GM21529 (cell line): ENCODE measurements around the gene CFAP45.

Experiments
- ATAC-seq: cut with Tn5 transposase; IDR thresholded peaks from one replicate; pipeline ENCODE4 v1.9.1; 2021; ENCODE audit not compliant: unreplicated experiment

CFAP45 gene

GRCh38 chr1:159828581-159829272, 71.2 kb downstream of the CFAP45 start:
- ATAC-seq = no peak

- no peak for ATAC-seq
Measured at GRCh38 chr1:159828176-159828575, 71.8 kb downstream of the CFAP45 start.

- no peak for ATAC-seq
Measured at GRCh38 chr1:159827549-159827948, 72.4 kb downstream of the CFAP45 start.

- no peak for ATAC-seq
Measured at GRCh38 chr1:159827102-159827490, 72.9 kb downstream of the CFAP45 start.

- ATAC-seq = no peak
Measured at GRCh38 chr1:159826441-159827101, 73.4 kb downstream of the CFAP45 start, which contains the start of gene SLAMF8. TSS of gene SLAMF8 (plus strand) at chr1:159826873. CDS start at chr1:159826899, 26 bp downstream.

GRCh38 chr1:159825564-159825963, 74.4 kb downstream of the CFAP45 start:
- no peak for ATAC-seq

- no peak for ATAC-seq
Measured at GRCh38 chr1:159823406-159823805, 76.6 kb downstream of the CFAP45 start.
